Panc1 (cell line): ENCODE results near the gene PTPRJ. TPM values are rescaled to one million over a fixed set of nuclear protein-coding genes. Genes with fewer than 3 reads are reported as not detected.
A peak's percentile ranks its signal among the peaks of the same experiment; 100 is the strongest.

ENCODE experiments used
- ATAC-seq: fragments of 200-7000 bp; cut with Tn5 transposase; 2 replicates; pipeline ENCODE4 v1.9.1; 2020; ENCODE audit warnings: mild to moderate bottlenecking, moderate library complexity
- BruUV-seq: library from RNA; stranded (reverse); fragments of 400-500 nt; replicated peaks from 2 replicates; lab custom pipeline; 2021; lab: Mats Ljungman, UMichigan
- CTCF ChIA-PET: fragments of 300-600 bp; sonication (Branson Sonifier 250); formaldehyde crosslinking; loops from one replicate; lab custom pipeline; 2022; ENCODE audit warnings: antibody characterized with exemption; lab: Charles Lee
- POLR2A ChIA-PET: fragments of 300-600 bp; sonication (Branson Sonifier 250); formaldehyde crosslinking; loops from one replicate; lab custom pipeline; 2022; ENCODE audit warnings: antibody characterized with exemption; lab: Charles Lee
- DNase-seq: peaks from one replicate; pipeline ENCODE4 v3.0.0-alpha.2; 2010; ENCODE audit warnings: low read depth, low spot score
- H3K27ac ChIP-seq: 2 replicates; pipeline ENCODE4 v1.5.1; 2011; ENCODE audit warnings: mild to moderate bottlenecking, low read length, inconsistent platforms
- H3K27me3 ChIP-seq: fragments of 200-500 bp; sonication (Bioruptor generic); 2 replicates; pipeline ENCODE4 v1.6.0; 2014; ENCODE audit warnings: low read length, inconsistent platforms; ENCODE audit not compliant: control insufficient read depth, insufficient read depth
- H3K36me3 ChIP-seq: fragments of 200-500 bp; sonication (Bioruptor generic); 2 replicates; pipeline ENCODE4 v1.5.1; 2014; ENCODE audit warnings: inconsistent platforms, mild to moderate bottlenecking, low read length, moderate library complexity; ENCODE audit not compliant: control insufficient read depth, insufficient read depth
- H3K4me1 ChIP-seq: 2 replicates; pipeline ENCODE4 v1.5.1; 2011; ENCODE audit warnings: inconsistent platforms, mild to moderate bottlenecking, low read length, moderate library complexity; ENCODE audit not compliant: control insufficient read depth, insufficient read depth
- H3K4me3 ChIP-seq, 2 experiments: 2 replicates each; pipeline ENCODE4 v1.5.1; 2011 to 2012; ENCODE audit warnings: low read depth in 2 of 2, low read length in 2 of 2, mild to moderate bottlenecking in 2 of 2, inconsistent platforms in 1 of 2, moderate library complexity in 1 of 2
- H3K9me3 ChIP-seq: fragments of 200-500 bp; sonication (Bioruptor generic); 2 replicates; pipeline ENCODE4 v1.5.1; 2014; ENCODE audit warnings: low read depth, mild to moderate bottlenecking, inconsistent platforms, low read length, moderate library complexity; ENCODE audit not compliant: control insufficient read depth, insufficient read depth
- POLR2AphosphoS5 ChIP-seq: IDR thresholded peaks from 2 replicates; pipeline ENCODE4 v1.6.1; 2012; ENCODE audit warnings: mild to moderate bottlenecking, low read depth, low read length, moderate library complexity
- SIN3A ChIP-seq: IDR thresholded peaks from 2 replicates; pipeline ENCODE4 v1.6.1; 2012; ENCODE audit warnings: low read depth, mild to moderate bottlenecking, low read length, moderate library complexity, borderline replicate concordance; ENCODE audit not compliant: insufficient read depth
- TCF7L2 ChIP-seq: IDR thresholded peaks from 2 replicates; pipeline ENCODE4 v1.6.1; 2011; ENCODE audit warnings: mild to moderate bottlenecking, low read depth, low read length, inconsistent platforms
- in situ Hi-C: cut with HindIII; loops from 2 replicates; pipeline ENCODE4 v1.10.0; 2016; ENCODE audit warnings: low sequenced_read_pairs, low pct_unique_long_range_greater_than_20kb
- intact Hi-C: fragments of 100-400 bp; cut with micrococcal nuclease; formaldehyde crosslinking; loops from one replicate; pipeline ENCODE4 v1.10.0; 2022; ENCODE audit not compliant: unreplicated experiment
- total RNA-seq: library from RNA; stranded (reverse); gene quantifications from one replicate; pipeline ENCODE4 v1.2.1, GENCODE V29; 2021; ENCODE audit not compliant: unreplicated experiment
- TF ChIP-seq, protein P1 (sequence below), 2 experiments: IDR thresholded peaks; 2 replicates each; pipeline ENCODE4 v1.6.1; 2011 to 2012; ENCODE audit warnings: low read depth in 2 of 2, control low read depth in 1 of 2, low read length in 1 of 2, mild to moderate bottlenecking in 1 of 2, moderate library complexity in 1 of 2; ENCODE audit not compliant: insufficient read depth in 1 of 2
- TF ChIP-seq, protein P2 (sequence below): fragments of 450-650 bp; IDR thresholded peaks from 2 replicates; pipeline ENCODE4 v1.5.1; 2017; ENCODE audit warnings: mild to moderate bottlenecking

PTPRJ gene
- total RNA-seq, 1 experiment from 2014 or later, result 73.6 TPM

- BruUV-seq, result no TSS peak
- Histone ChIP-seq H3K4me3 (no peak overlapping the region), H3K27me3 (no peaks in the 10 kb centered on the region), H3K4me1 (peaks cover 42% of the 10 kb centered on the region), H3K36me3 (no peaks in the 10 kb centered on the region), H3K9me3 (no peaks in the 10 kb centered on the region), H3K27ac (peak overlapping the region; percentile 14)
- intact Hi-C loops (no loop called here), in situ Hi-C loops (no loop called here)
- TF ChIP-seq POLR2AphosphoS5 (no peak), TCF7L2 (no peak), SIN3A (no peak)
- TF ChIP-seq, protein P1, sequence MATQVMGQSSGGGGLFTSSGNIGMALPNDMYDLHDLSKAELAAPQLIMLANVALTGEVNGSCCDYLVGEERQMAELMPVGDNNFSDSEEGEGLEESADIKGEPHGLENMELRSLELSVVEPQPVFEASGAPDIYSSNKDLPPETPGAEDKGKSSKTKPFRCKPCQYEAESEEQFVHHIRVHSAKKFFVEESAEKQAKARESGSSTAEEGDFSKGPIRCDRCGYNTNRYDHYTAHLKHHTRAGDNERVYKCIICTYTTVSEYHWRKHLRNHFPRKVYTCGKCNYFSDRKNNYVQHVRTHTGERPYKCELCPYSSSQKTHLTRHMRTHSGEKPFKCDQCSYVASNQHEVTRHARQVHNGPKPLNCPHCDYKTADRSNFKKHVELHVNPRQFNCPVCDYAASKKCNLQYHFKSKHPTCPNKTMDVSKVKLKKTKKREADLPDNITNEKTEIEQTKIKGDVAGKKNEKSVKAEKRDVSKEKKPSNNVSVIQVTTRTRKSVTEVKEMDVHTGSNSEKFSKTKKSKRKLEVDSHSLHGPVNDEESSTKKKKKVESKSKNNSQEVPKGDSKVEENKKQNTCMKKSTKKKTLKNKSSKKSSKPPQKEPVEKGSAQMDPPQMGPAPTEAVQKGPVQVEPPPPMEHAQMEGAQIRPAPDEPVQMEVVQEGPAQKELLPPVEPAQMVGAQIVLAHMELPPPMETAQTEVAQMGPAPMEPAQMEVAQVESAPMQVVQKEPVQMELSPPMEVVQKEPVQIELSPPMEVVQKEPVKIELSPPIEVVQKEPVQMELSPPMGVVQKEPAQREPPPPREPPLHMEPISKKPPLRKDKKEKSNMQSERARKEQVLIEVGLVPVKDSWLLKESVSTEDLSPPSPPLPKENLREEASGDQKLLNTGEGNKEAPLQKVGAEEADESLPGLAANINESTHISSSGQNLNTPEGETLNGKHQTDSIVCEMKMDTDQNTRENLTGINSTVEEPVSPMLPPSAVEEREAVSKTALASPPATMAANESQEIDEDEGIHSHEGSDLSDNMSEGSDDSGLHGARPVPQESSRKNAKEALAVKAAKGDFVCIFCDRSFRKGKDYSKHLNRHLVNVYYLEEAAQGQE (IDR thresholded peaks at IDR 0.05; ENCODE audit: insufficient read depth in 1 of 2, low read depth in 2 of 2, low read length in 1 of 2), result no peak
- TF ChIP-seq, protein P2, sequence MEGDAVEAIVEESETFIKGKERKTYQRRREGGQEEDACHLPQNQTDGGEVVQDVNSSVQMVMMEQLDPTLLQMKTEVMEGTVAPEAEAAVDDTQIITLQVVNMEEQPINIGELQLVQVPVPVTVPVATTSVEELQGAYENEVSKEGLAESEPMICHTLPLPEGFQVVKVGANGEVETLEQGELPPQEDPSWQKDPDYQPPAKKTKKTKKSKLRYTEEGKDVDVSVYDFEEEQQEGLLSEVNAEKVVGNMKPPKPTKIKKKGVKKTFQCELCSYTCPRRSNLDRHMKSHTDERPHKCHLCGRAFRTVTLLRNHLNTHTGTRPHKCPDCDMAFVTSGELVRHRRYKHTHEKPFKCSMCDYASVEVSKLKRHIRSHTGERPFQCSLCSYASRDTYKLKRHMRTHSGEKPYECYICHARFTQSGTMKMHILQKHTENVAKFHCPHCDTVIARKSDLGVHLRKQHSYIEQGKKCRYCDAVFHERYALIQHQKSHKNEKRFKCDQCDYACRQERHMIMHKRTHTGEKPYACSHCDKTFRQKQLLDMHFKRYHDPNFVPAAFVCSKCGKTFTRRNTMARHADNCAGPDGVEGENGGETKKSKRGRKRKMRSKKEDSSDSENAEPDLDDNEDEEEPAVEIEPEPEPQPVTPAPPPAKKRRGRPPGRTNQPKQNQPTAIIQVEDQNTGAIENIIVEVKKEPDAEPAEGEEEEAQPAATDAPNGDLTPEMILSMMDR, result no peak
- CTCF ChIA-PET, result no interaction called here
- DNase-seq, result no peak
- ATAC-seq, result no peak
- POLR2A ChIA-PET, result no interaction called here
Measured at GRCh38 chr11:47977623-47978022, 2.7 kb upstream of the PTPRJ start.

GRCh38 chr11:47979378-47980087, 826 bp upstream of the PTPRJ start:
- DNase-seq (no peak), ATAC-seq (peak; percentile 57)
- H3K36me3 ChIP-seq, result no peaks in the 10 kb centered on the region
- no peaks in the 10 kb centered on the region for H3K9me3 ChIP-seq
- CTCF ChIA-PET, result interaction anchor here (0.9 to 1.3 kb wide), 2 partner anchors 102 to 129 kb away, joined by 6 to 9 read pairs; no protein-coding TSS in a partner anchor
- intact Hi-C loops, result no loop called here
- peaks cover 44% of the 10 kb centered on the region for H3K4me1 ChIP-seq
- no peaks in the 10 kb centered on the region for H3K27me3 ChIP-seq
- in situ Hi-C loops, result no loop called here
- H3K4me3 ChIP-seq, result peak overlapping the region; percentile 55 to 67
- POLR2A ChIA-PET, result interaction anchor here (0.6 to 0.7 kb wide), 2 partner anchors 12 to 124 kb away, joined by 9 read pairs; no protein-coding TSS in a partner anchor
- H3K27ac ChIP-seq, result peak overlapping the region; percentile 86
- no TSS peak for BruUV-seq
- TF ChIP-seq, protein P1 (IDR thresholded peaks at IDR 0.05; ENCODE audit: insufficient read depth in 1 of 2, low read depth in 2 of 2, low read length in 1 of 2), result no peak
- no peak for TF ChIP-seq SIN3A
- TF ChIP-seq, protein P2, result no peak
- TF ChIP-seq TCF7L2, result no peak
- no peak for TF ChIP-seq POLR2AphosphoS5
